ENCODE data around the gene FTO. TPM values are rescaled to one million over a fixed set of nuclear protein-coding genes. Genes with fewer than 3 reads are reported as not detected.

The FTO gene
- total RNA-seq, 1 donor from 2014 or later = 116 TPM

DNA sequence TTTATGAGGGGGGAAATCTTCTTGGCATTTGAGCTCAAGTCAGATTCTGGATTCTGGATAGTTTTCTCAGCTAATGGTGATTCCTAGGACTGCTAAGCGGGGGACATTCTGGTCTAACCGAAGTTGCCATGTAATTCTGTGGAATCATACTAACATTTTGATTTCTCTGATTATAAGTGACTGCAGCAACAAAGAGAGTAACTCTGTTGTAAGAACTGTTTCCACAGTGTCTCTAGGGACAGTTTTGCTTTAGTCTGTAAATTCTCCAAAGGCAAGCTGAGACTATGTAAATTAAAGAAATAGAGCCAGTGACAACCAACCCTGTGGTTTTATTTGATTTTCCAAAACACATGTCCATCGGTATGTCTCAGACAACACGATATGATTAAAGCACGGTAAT is 296.4 kb downstream of the FTO start:
- no peak for DNase-seq (ENCODE audit: low spot score)

DNA sequence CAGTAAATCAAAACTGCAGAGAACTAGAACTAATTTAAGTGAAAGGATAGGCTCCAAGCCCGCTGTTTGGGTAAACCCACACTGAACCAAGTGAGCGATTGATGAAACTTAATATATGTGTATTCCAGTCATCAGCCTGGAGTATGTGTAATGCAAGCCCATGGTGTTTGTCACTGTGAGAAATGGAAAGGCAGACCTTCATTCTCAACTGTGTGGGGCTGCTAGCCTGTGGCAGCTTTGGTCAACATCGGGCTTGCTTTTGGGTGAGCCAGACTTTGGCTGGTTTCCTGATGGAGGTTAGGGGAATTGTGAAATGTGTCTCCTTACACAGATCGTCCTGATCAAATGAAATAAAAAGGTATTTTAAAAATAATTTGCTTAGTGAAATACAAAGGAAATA is 302.7 kb downstream of the FTO start:
- no peak for DNase-seq (ENCODE audit: low spot score)

DNA sequence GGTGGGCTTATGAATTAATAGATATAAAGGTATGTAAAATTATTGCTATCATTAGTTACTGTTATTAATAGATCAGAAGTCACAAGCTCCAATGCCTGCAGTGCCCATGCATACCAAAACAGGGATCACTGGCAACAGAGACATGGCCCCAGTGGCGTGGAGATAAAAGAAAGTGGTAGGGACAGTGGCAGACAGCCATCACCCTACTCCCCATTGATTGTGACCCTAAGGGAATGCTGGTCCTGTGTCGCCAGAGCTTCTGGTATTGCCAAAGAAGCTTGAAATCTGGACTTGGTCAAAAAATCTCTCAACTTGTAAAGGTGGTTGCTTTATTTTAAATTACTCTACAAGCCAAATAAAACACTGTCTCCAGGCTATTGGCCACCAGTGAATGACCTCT is 303.5 kb downstream of the FTO start:
- DNase-seq (ENCODE audit: low spot score) = no peak

DNA sequence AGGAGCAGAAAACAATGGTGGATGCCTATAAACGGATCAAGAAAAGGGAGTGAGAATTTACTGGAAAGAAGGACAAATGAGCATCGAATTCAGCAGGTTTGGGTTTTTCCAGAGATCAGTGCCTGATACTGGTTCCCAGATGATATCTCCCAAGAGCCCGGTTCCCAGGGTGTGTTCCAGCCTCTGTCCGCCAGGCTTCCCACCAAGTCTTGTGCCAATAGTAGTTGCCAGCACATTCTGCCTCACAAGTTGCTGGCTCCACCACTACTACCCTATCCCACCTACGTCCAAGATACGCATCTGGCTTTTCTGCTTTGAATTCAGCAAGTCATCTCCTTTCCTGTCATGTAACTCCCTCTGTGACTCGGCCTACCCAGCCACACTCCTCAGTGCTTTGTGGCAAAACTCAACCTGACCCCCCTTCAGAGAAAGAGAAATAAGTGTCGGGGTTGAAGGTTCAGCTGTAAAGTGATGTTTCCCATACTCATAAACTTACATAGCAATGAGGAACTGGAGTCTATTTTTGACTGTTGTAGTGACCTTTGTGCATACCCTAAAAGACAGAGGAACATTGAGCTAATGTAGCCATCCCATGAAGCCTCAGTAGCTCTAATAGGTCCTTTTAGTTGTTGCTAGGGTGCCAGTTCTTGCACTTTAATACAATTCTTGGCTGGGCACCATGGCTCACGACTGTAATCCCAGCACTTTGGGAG is 305.7 kb downstream of the FTO start:
- DNase-seq (ENCODE audit: low spot score) = no peak

DNA sequence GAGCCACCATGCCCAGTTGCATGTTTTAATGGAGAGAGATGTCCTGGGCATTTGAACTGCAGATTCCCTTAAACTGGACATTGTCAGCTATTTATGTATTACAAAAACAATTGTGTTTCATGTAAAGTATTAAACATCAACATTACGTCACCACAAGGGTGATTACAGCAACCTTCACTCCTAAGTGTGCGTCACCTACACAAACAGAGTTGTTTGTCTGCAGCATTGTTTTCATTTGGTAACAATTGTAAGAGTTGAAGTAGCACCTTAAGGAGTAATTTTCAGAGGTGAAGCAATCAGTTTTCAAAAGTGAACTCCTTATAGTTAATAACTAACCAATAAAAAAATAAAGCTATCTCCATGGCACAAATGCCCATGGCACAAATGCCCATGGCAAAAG is 311.2 kb downstream of the FTO start:
- no peak for DNase-seq (ENCODE audit: low spot score)

DNA sequence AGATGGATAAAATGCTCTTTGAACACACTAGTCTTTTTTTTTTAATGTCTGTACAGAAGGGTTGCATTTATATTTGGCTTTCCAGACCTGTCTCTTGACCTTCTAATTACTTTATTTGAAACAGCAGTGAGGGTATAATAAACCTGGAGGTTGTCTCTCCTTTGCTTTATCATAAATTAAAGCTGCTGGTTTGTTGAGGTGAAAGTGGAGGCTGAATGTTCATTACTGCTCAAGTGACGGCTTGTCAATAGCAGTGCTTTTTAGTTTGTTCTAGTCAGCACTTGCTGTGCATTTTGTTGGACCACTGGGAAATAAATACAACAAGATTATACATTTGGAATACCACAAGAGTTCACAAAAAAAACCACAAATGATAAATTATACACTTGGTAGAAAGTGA is 318.4 kb downstream of the FTO start:
- DNase-seq (ENCODE audit: low spot score) = no peak

DNA sequence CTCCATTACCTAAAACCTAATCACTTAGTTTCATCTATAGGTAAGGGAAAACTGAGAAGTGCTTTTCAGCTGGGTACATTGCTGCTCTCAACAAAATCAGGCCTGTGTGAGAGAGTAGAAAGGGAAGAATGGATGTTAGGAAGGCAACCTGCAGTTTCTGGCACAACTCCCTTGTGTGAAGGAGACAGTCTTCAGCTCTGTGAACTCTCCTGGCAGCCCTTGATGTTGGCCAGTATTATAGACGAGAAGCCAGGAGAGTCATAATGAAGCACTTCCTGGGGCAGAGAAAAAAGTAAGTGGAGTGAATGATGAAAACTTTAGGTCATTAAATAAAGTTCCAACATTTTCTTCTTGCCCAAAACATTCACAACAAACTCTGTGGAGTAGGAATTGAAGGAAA is 322.5 kb downstream of the FTO start:
- DNase-seq (ENCODE audit: low spot score) = no peak

DNA sequence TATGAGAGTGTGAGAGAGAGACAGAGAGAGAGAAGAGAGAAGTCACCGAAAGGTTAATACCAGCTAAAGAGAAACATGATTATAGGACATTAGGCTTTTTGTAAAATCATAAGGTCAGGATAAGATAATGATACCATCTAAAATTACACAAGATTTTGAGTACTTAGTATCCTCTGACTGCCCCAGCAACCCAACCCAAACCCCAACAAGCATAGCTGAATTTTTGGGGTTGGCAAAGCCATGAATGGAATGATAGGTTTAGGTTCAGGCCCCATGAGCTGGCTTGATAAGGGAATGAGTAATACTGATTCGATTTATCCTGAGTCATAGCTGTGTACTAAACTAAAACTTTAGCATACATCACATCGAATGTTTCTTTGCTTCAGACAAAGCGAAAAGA is 323.1 kb downstream of the FTO start:
- DNase-seq (ENCODE audit: low spot score) = no peak

DNA sequence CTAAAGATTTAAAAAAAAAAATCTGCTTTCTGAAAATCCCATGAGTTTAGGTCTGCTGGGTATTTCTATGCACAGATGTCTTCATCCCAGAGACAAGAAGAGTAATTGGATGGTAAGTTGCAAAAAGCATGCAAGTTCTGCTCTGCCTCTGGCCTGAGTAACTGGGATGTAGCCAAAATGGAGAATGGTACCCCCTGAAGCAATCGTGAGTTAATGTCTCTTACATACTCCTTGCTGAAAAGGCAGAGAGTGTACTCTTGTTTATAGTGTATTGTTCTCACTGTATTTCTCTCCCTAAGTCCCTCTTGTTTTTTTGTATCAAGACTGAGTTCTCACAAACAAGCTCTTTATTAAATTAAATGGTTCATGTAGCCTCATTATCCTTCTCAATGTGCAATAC is 323.6 kb downstream of the FTO start:
- no peak for DNase-seq (ENCODE audit: low spot score)

DNA sequence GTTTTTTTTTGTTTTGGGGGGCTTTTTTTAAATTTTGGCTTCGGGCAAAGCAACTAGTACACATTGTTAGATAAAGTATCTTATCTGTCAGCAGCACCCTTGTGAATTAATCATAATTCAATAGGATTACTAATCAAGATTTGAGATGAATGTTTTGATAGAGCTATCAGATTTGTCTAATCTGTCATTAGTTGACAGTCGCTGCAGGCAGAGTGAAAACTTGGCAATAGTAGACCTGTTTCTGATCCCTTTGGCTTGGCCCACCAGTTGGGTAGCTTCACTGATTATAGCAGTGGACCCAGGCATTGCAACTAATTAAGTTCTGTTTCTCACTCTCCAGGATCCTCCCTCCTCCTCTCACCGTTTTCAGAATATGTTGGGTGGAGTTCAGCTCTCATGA is 324.0 kb downstream of the FTO start:
- no peak for DNase-seq (ENCODE audit: low spot score)

DNA sequence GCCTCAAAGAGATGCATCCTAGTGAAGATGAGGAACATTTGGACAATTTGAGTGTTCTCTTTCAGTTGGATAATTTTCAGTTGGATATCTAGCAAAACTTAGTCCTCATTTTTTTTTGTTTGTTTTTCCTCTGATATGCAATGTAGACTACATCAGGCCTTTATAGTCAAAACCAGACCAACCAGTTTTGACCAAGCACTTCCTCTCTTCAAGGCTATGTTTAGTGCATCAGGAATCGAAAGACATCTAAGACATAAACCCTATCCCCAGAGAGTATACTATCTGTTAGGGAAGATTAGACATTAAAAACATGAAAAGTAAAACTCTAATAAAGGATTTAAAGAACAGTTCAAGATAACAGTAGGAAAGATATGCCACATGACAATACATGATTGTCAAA is 326.5 kb downstream of the FTO start:
- DNase-seq (ENCODE audit: low spot score) = no peak

DNA sequence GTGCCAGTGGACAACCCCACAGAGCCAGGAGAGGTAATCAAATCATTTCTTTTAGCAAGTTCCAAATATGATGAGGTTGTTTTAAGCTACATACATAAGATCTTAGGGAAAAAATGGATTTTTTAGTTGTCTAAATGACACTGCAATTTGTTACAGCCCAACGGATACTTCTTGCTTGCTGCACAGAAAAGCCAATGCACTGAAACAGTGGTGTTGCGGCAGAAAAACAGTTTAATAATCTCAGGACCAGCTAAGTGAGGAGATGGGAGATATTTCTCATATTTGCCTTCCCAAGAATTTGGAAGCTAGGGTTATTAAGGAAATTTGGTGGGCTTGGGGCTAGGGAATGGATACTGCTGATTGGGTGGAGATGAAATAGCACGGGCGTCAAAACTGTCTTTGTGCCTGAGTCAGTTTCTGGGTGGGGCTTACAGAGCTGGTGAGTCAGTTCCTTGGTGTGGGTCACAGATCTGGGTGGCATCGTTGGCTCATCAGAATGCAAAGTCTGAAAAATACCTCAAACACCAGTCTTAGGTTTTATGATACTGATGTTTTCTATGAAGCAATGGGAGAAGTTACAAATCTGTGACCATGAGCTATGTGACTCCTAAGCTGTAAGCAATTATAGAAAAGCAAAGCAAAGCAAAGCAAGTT is 327.3 kb downstream of the FTO start:
- no peak for DNase-seq (ENCODE audit: low spot score)

DNA sequence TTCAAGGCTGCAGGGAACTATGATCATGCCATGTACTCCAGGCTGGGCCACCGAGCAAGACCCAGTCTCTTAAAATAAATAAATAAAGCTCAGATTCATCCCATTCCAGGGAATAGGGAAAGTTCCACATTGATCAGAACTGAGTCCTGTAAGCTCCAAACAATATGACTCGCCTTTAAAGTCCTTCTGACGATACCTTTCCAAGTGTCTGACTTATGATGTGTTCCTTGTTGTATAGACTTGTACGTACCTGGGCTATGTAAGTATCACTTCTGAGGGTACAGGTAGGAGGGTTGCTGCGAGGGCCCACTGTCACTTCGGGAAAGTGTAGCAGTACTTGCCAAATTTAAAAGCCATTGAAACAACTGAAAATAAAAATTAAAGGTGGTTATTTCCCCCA is 329.8 kb downstream of the FTO start:
- no peak for DNase-seq (ENCODE audit: low spot score)

DNA sequence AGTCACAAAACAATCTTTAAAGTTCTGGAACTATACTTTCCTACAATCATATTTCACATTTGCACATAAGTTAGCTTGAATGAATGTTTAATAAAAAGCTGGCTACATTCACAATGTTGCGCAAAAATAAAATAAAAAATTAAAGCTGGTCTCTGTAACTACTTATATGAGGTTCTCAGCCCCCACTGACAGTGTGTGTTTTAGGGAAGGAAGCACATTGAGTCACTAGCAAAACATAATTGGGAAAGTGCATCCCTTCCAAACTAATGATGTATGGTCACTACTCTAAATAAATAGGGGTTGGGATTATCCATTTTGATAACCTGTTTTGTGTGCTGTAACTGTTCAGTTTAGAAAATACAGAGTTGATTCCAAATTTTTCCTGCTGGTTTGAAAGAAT is 330.7 kb downstream of the FTO start:
- DNase-seq (ENCODE audit: low spot score) = no peak

DNA sequence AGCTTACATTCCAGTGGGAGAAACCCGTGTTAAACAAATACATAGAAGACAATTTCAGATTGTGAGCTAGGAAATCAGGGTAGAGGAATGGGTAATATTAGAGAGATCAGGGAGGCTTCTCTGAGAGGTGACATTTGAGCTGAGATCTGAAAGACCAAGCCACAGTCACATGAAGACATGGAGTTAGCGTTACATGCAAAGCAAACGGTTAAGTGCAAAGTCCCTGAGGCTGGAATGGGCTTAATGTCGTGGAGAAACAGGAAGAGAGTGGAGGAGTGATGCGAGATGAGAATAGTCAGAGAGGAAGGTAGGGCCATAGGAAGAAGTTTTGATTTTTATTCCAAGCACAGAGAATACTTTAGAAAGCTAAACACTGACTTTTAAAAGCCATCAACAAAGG is 336.5 kb downstream of the FTO start:
- DNase-seq (ENCODE audit: low spot score) = no peak

DNA sequence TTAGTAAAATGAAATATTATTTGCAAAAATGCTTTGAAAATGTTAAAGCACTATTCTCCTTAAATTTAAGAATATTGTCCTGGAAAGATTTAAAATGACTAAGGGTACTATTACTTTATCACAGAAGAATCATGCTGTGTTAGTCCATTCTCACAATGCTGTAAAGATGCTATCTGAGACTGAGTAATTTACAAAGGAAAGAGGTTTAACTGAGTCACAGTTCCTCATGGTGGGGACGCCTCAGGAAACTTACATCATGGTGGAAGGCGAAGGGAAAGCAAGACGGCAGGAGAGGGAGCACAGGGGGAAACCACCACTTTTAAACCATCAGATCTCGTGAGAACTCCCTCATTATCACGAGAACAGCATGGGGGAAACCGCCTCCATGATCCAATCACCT is 337.0 kb downstream of the FTO start:
- DNase-seq (ENCODE audit: low spot score) = no peak

DNA sequence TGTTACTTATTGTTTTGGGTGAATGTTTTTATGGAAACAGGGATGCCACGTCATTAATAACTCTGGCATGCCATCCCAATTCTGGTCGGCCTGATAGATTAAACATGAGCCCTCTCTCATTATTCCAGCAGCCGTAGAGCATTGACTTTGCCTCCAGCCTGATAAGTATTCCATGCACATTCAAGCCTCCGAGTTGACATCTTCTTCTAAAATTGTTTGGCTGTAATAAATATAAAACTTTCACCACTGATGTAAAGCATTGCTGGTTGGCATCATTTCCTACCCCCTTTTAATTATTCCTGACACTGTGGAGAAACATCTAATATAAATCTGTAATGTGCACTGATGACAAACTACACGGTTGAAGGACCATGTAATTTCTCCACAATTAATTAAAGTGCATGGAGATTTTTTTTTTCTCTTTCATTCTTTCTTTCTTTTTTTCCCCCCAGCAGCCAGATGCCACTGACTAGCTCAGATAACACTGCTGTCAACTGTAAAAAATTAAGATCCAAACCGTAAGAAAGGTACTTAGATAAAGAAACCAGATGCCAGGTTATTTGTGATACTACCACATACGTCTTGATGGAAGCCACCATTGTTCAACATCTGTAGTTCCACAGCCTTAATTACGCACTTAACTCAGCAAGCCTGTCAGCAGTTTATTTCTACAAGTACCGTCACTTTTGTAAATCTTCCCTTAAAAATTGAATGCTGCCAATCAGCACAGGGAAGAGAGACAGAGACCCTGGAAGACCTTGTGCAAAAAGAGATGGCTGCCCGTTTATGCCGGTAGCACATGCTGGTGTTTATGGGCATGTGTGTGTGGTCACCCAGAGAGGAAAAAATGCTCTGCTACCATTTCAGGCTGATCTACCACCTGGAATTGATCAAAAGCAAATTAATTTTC is 344.9 kb downstream of the FTO start:
- no peak for DNase-seq (ENCODE audit: low spot score)

DNA sequence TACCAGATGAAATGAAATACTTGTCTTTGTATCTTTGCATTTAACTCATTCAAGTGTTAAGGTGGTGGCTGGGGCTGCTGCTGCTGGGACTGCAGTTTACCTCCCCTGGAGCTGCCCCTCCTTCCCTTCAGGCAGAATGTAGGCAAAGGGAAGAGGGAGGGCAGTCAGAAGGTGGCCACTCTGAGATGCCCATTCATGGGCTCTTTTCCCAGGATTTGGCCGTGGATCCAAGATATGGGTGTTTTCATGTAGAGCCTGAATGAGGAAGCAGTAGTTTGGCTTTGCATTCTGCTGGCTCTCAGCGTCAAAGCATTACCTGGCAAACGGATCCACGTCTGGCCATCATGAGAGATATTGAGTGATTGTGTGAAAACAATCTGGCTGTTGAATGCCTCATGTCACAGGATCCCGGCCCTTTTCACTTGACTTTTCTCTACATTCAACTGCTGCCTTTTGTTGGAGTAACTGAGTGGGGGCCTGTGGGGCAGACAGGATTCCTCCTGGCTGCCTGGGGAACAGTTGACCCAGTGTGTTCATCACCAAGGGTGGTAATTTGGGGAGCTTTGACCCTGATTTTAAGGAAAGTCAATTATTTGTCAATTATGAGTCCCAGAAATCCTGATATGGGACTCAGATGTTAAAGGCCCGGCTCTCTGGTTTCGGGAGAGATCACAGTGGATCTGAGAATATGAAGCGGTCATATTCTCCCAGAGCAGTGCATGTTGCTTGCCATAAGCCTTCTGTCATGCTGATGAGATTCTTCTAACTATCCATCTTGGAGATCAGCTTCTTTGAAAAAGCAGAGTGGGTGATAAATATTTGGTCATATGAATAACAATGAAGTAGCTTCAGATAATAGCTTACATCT is 345.9 kb downstream of the FTO start:
- no peak for DNase-seq (ENCODE audit: low spot score)

DNA sequence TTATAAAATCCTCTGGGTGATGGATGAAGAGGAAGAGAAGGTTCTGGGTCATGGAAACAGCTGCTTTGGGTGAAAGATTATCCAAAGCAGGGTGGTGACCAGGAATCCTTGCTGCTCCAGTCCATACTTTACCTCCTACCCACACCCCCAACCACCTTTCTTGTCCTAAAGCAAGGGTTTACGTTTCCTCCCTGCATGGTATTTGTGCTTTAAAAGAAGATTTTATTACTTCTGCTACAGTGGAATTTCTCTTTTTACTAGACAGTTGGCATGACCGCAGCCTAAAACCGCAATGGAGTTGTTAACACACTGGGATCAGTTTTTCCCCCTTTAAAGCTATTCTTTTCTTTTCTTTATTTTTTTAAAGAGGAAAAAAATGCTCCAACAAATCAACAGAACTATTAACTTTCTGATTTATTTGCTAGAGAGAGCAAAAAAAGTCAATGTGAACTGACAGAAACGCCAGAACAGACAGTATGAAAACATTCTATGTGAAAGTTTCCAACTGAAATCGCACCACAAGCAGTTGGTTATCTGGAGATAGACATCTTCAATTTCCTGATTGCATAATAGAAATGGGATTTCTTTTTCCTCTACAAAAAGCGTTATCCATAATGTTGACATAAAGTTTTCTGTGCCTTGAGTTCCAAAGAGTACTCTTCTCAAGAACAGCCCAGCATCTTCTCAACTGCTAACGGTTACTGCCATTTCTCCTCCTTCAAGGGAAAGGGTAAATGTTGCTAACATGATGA is 346.7 kb downstream of the FTO start:
- no peak for DNase-seq (ENCODE audit: low spot score)

DNA sequence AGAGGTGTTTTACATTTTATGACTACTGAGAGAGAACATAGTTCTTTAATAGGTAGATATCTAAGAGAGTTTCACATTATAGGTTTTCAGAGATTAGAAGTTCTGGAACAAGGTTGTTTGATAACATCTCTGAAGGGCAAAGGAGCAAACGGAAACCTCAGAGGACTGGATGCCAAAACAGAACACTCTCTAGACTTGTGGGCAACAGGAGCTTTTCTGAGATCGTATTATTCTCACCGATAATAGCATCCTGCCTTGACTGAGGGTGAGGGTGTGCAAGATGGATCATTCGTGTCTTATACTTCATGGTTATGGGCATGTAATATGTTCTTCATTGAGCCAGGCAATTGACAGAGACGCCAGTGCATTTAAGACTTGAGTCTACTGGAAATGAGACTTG is 347.9 kb downstream of the FTO start:
- DNase-seq (ENCODE audit: low spot score) = no peak

DNA sequence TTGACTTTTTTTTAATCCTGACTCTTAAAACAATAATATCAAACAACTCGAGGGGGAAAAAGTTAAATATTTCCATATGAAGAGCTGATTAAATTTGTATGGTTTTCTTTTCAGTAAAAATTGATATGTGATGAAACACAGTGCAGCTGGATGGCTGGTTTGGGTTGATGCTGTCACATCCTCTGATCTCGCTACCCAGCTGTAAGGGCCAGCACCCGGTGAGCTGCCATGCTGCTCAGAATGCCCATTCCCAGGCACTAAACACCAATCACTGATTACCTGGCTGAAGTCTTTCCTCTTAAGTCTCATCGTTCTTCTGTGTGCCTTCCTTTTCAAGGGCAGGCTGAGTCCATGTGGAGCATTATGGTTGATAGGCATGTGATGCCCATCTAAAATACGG is 348.3 kb downstream of the FTO start:
- no peak for DNase-seq (ENCODE audit: low spot score)
